ENCODE results near the gene GLG1.
A peak's percentile ranks its signal among the peaks of the same experiment; 100 is the strongest.
"Not testable (repeated sequence)": the region's sequence is repeated elsewhere in the genome, so short reads cannot be mapped to it uniquely, and the experiment has no call there.

The GLG1 gene

DNA sequence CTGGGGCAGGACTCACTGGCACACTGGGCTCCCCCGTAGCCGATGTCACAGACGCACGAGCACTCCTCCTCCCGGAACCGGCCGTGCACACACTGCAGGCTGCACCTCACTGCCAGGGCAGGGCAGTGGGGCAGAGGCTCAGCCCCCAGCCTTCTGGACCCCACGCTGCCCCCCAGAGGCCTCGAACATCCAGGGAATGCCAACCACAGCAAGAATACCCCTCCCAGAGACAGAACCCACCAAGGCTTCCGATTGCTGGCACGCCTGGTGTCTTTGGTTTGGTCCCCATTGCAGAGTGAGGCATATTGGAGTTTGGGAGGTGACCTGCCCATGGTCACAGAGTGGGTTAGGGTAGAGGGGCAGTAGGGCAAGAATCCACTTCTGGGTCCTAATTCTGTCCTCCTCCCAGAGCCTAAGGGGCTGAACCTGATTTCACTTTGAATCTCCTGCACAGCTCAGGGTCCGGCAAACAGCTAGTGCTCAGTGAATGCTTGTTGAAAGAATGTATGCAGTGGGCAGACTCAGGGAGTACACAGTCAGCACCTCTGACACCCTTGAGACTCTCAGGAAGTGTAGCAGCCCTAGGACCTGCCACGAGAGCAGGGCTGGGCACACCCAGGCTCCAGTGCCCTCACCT is 194.7 kb downstream of the GLG1 start:
- not testable (repeated sequence) for H3K36me3 ChIP-seq (ENCODE audit: control insufficient read depth, insufficient read depth, low read length); H3K4me1 ChIP-seq (ENCODE audit: control insufficient read depth, insufficient read depth, low read length)

DNA sequence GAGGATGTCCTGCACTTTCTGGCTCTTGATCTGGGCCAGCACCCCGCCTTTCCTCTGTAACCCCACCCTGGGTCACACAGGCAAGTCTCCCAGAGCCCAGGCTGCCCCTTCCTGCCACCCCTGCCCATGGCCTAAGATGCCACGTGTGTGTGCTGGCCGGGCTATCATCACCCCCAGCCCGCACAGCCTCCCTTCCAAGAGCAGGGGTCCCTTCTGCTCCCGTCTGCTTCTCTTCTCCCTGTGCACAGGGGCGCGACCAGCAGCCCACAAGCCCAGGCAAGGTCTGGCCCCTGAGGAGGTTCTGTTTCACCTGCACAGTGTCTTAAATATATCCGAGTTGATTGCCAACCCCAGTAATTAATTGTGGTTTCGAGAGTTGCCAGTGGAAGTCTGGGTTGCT is 195.9 kb downstream of the GLG1 start:
- not testable (repeated sequence) for H3K4me3 ChIP-seq (ENCODE audit: low read length); H3K27me3 ChIP-seq (ENCODE audit: control insufficient read depth, insufficient read depth, low read length); H3K9ac ChIP-seq (ENCODE audit: low read length); H3K36me3 ChIP-seq (ENCODE audit: control insufficient read depth, insufficient read depth, low read length); H3K4me1 ChIP-seq (ENCODE audit: control insufficient read depth, insufficient read depth, low read length); H3K27ac ChIP-seq (ENCODE audit: low read depth, low read length)

More for the DNA sequence above, 194.7 kb downstream of the GLG1 start:
- not testable (repeated sequence) for H3K9ac ChIP-seq (ENCODE audit: low read length); H3K4me3 ChIP-seq (ENCODE audit: low read length); H3K27ac ChIP-seq (ENCODE audit: low read depth, low read length); H3K27me3 ChIP-seq (ENCODE audit: control insufficient read depth, insufficient read depth, low read length)

DNA sequence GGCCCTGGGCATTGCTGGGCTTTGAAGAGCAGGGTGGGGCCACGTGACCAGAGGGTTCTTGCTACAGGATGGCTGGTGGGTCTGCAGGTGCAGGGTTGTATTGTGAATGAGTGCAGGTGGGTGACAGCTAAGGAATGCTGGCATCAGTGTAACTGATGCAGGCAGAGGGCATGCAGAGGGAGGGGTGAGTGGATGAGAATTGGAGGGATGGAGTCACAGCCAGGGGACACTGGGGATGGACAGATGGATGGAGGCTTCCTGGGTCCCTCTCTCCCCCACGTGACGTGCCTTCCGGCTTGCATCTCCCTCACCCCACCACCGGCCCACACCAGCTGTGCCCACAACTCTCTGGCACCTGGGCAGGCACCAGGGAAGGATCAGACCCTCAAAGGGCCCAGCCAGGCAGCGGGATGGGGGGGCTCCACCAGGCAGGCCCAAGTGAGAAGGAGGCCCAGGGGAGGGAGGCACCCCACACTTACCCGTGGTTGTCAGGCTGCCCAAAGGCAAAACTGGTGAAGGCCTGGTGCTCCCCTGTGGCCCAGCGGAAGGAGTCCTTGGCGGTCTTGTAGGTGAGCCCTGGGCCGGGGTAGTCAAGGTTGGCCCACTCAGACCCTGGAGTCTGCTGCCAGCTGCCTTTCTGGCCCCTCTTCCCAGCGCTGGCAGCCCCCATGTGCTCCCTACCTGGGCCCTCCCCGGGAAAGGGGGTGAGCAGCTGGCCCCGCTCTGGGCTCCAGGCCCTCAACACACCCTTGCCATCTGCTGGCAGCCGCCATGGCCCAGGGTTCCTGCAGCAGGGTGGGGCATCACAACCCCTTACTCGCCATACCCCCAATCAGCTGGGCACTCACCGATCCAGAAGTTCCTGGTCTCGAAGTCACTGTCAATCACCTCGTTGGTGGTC is 196.6 kb downstream of the GLG1 start:
- H3K4me1 ChIP-seq (ENCODE audit: control insufficient read depth, insufficient read depth, low read length); H3K27ac ChIP-seq (ENCODE audit: low read depth, low read length); H3K9ac ChIP-seq (ENCODE audit: low read length); H3K27me3 ChIP-seq (ENCODE audit: control insufficient read depth, insufficient read depth, low read length); H3K4me3 ChIP-seq (ENCODE audit: low read length); H3K36me3 ChIP-seq (ENCODE audit: control insufficient read depth, insufficient read depth, low read length): not testable (repeated sequence)

DNA sequence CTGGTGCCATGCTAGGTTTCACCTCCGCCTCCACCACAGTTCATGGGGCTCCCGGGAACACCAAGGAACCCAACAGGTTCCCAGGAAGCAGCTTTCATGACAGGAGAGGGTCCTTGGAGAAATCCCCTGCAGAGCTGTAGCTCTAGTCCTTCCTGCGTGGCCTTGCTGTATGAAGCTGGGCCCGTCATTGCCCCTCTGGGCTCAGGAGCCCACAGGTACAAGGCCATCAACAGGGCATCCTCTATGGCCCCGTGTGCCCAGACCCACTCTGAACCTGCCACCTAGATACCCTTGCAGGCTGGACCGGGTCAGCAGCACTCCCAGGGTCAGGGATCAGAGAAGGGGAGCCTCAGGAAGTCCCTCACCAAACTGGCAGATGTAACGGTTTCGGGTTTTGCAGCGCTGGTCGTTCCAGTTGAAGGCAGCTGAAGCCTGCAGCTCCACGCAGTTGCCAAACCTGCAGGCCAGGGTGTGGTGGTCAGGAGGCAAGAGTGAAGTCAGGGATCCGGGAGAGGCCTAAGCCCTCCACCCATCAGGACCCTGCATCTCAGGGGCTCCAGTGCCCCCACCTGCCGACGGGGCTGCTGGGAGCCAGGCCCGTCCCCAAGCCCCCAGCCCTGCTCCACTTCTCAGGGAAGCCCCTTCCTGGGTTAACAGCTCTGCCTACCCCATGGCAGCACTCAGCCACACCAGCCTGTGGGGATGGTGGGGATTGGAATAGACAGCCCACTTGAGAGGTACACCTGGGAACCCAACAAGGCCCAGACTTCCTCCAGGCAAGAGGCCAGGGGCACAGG is 197.5 kb downstream of the GLG1 start:
- H3K9ac ChIP-seq (ENCODE audit: low read length); H3K27me3 ChIP-seq (ENCODE audit: control insufficient read depth, insufficient read depth, low read length); H3K36me3 ChIP-seq (ENCODE audit: control insufficient read depth, insufficient read depth, low read length); H3K4me1 ChIP-seq (ENCODE audit: control insufficient read depth, insufficient read depth, low read length); H3K27ac ChIP-seq (ENCODE audit: low read depth, low read length); H3K4me3 ChIP-seq (ENCODE audit: low read length): not testable (repeated sequence)

- H3K4me1 ChIP-seq (ENCODE audit: control insufficient read depth, insufficient read depth, low read length); H3K27me3 ChIP-seq (ENCODE audit: control insufficient read depth, insufficient read depth, low read length); H3K9ac ChIP-seq (ENCODE audit: low read length); H3K36me3 ChIP-seq (ENCODE audit: control insufficient read depth, insufficient read depth, low read length): not testable (repeated sequence)
- Histone ChIP-seq H3K27ac (ENCODE audit: low read depth, low read length) (peak overlapping the region; percentile 72), H3K4me3 (ENCODE audit: low read length) (peak overlapping the region; percentile 50)
Measured at GRCh38 chr16:74407362-74407705, 199.6 kb downstream of the GLG1 start.

GRCh38 chr16:74406600-74407361 is 200.1 kb downstream of the GLG1 start:
- H3K36me3 ChIP-seq (ENCODE audit: control insufficient read depth, insufficient read depth, low read length); H3K27me3 ChIP-seq (ENCODE audit: control insufficient read depth, insufficient read depth, low read length); H3K9ac ChIP-seq (ENCODE audit: low read length); H3K4me1 ChIP-seq (ENCODE audit: control insufficient read depth, insufficient read depth, low read length): not testable (repeated sequence)
- H3K4me3 ChIP-seq (ENCODE audit: low read length), result peak overlapping the region; percentile 50
- H3K27ac ChIP-seq (ENCODE audit: low read depth, low read length), result peak overlapping the region; percentile 72

DNA sequence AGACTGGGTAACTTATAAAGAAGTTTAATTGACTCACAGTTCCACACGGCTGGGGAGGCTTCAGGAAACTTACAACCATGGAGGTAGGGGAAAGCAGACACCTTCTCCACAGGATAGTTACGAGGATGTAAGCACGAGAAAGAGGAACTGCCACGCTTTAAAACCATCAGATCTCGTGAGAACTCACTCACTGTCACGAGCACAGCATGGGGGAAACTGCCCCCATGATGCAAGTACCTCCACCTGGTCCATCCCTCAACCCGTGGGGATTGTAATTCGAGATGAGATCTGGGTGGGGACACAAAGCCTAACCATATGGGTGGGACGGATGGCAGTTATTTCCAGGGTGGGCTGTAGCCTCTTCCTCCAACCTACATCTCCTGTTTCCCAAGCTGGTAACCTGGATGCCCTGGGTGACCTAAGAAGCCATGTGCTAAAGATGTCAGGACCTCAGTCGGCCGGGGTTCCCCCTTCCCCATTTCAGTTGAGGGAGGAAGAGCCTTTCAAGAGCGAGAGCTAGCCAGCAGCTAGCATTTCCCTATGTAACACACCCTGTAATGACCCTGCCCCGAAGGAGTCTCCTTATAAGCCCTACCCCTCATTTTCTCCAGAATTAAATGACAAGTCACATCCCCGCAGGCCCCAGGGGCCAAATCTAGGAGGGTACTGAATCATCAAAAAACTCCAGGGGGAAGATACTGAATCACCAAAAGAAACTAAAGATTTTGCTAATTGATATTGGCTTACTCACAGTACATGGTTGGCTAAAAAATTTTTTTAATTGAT is 202.6 kb downstream of the GLG1 start:
- not testable (repeated sequence) for H3K27me3 ChIP-seq (ENCODE audit: control insufficient read depth, insufficient read depth, low read length); H3K9ac ChIP-seq (ENCODE audit: low read length)

GRCh38 chr16:74400238-74400637 is 206.7 kb downstream of the GLG1 start:
- not testable (repeated sequence) for H3K9ac ChIP-seq (ENCODE audit: low read length); H3K36me3 ChIP-seq (ENCODE audit: control insufficient read depth, insufficient read depth, low read length); H3K27ac ChIP-seq (ENCODE audit: low read depth, low read length); H3K4me1 ChIP-seq (ENCODE audit: control insufficient read depth, insufficient read depth, low read length); H3K4me3 ChIP-seq (ENCODE audit: low read length); H3K27me3 ChIP-seq (ENCODE audit: control insufficient read depth, insufficient read depth, low read length)

More for the DNA sequence above, 202.6 kb downstream of the GLG1 start:
- H3K36me3 ChIP-seq (ENCODE audit: control insufficient read depth, insufficient read depth, low read length); H3K27ac ChIP-seq (ENCODE audit: low read depth, low read length); H3K4me3 ChIP-seq (ENCODE audit: low read length); H3K4me1 ChIP-seq (ENCODE audit: control insufficient read depth, insufficient read depth, low read length): not testable (repeated sequence)

- H3K4me3 ChIP-seq (ENCODE audit: low read length); H3K27ac ChIP-seq (ENCODE audit: low read depth, low read length); H3K9ac ChIP-seq (ENCODE audit: low read length); H3K4me1 ChIP-seq (ENCODE audit: control insufficient read depth, insufficient read depth, low read length); H3K36me3 ChIP-seq (ENCODE audit: control insufficient read depth, insufficient read depth, low read length); H3K27me3 ChIP-seq (ENCODE audit: control insufficient read depth, insufficient read depth, low read length): not testable (repeated sequence)
Measured at GRCh38 chr16:74398212-74398895, 208.6 kb downstream of the GLG1 start.
